ENCODE results near the gene CRTC1.

GRCh38 chr19:18672044-18672451 is 11.4 kb upstream of the CRTC1 start:
- no peak for TF ChIP-seq CTCF (IDR thresholded peaks at IDR 0.05)
- TF ChIP-seq POLR2A (IDR thresholded peaks at IDR 0.05), result no peak

Data from heart left ventricle (tissue), 13 donors.